NCI-H2107 treated with DMSO at 0.1 percent for 48 hours (cell line): ENCODE results near the gene GRIK3.
"Not testable (repeated sequence)": the region's sequence is repeated elsewhere in the genome, so short reads cannot be mapped to it uniquely, and the experiment has no call there.

Experiments
- DNase-seq: peaks from one replicate; lab custom pipeline; 2025; ENCODE audit not compliant: unreplicated experiment; lab: John Stamatoyannopoulos, UW

Gene GRIK3

GRCh38 chr1:36911561-36912364 is 122.6 kb downstream of the GRIK3 start:
- no peak for DNase-seq

- no peak for DNase-seq
These were observed 123.3 kb downstream of the GRIK3 start for GRCh38 chr1:36910886-36911540.

GRCh38 chr1:36909946-36910725 is 124.2 kb downstream of the GRIK3 start:
- no peak for DNase-seq

- not testable (repeated sequence) for DNase-seq
These were observed 125.0 kb downstream of the GRIK3 start for GRCh38 chr1:36909359-36909758.

GRCh38 chr1:36908096-36908495 is 126.2 kb downstream of the GRIK3 start:
- DNase-seq: no peak

- DNase-seq: no peak
These were observed 127.8 kb downstream of the GRIK3 start for GRCh38 chr1:36906555-36906954.

GRCh38 chr1:36905941-36906340 is 128.4 kb downstream of the GRIK3 start:
- no peak for DNase-seq

GRCh38 chr1:36900128-36900527 is 134.2 kb downstream of the GRIK3 start:
- DNase-seq: no peak

GRCh38 chr1:36897813-36898212 is 136.5 kb downstream of the GRIK3 start:
- not testable (repeated sequence) for DNase-seq

GRCh38 chr1:36894824-36895223 is 139.5 kb downstream of the GRIK3 start:
- no peak for DNase-seq

GRCh38 chr1:36890776-36891175 is 143.5 kb downstream of the GRIK3 start:
- DNase-seq: no peak

- DNase-seq: no peak
These were observed 144.7 kb downstream of the GRIK3 start for GRCh38 chr1:36889478-36890226.

- no peak for DNase-seq
These were observed 145.4 kb downstream of the GRIK3 start for GRCh38 chr1:36888811-36889477.

- DNase-seq: no peak
These were observed 148.6 kb downstream of the GRIK3 start for GRCh38 chr1:36885540-36886357.

GRCh38 chr1:36884801-36885200 is 149.5 kb downstream of the GRIK3 start:
- DNase-seq: no peak

GRCh38 chr1:36884029-36884701 is 150.2 kb downstream of the GRIK3 start:
- no peak for DNase-seq

GRCh38 chr1:36883315-36883949 is 150.9 kb downstream of the GRIK3 start:
- no peak for DNase-seq

GRCh38 chr1:36882536-36883285 is 151.6 kb downstream of the GRIK3 start:
- DNase-seq: no peak
